ENCODE data around the gene STK10. TPM values are rescaled to one million over a fixed set of nuclear protein-coding genes. Genes with fewer than 3 reads are reported as not detected.

STK10 gene
- polyA plus RNA-seq, 1 donor (not counting 4 experiments of a cell fraction or from before 2014, with no cell fraction given), result 19.8 TPM

GRCh38 chr5:172111852-172112225 is 76.2 kb downstream of the STK10 start:
- H3K27ac ChIP-seq (ENCODE audit: control insufficient read depth, insufficient read depth, low read length), result peak overlapping the region; percentile 68
- DNase-seq (ENCODE audit: low read depth, low spot score), result no peak

GRCh38 chr5:172110921-172111851 is 76.8 kb downstream of the STK10 start:
- Histone ChIP-seq H2AFZ (ENCODE audit: control insufficient read depth, low read length) (no peak overlapping the region), H3K9ac (ENCODE audit: control insufficient read depth, extremely low read depth, insufficient read depth, low read length) (peak overlapping the region; percentile 55)
- dilution Hi-C loops (cut with MboI; ENCODE audit: extremely low pct_ligation_motif_present, low sequenced_read_pairs), result no loop called here

More at GRCh38 chr5:172111852-172112225, 76.2 kb downstream of the STK10 start:
- Histone ChIP-seq H3K9me3 (ENCODE audit: control insufficient read depth, low read depth, low read length) (no peaks in the 10 kb centered on the region), H3K9me1 (ENCODE audit: control insufficient read depth, extremely low read depth, insufficient read depth, low read length) (no peaks in the 10 kb centered on the region), H3K27me3 (ENCODE audit: control insufficient read depth, extremely low read depth, insufficient read depth, low read length) (no peaks in the 10 kb centered on the region), H2AFZ (ENCODE audit: control insufficient read depth, low read length) (no peak overlapping the region), H4K20me1 (ENCODE audit: control insufficient read depth, extremely low read depth, insufficient read depth, low read length) (no peaks in the 10 kb centered on the region), H3K36me3 (ENCODE audit: control insufficient read depth in 2 of 2, extremely low read depth in 1 of 2, insufficient read depth in 2 of 2, low read length in 2 of 2) (peaks cover 8 to 17% of the 10 kb centered on the region in 2 experiments), H3K4me1 (ENCODE audit: control insufficient read depth, extremely low read depth, insufficient read depth, low read length) (peaks cover 40% of the 10 kb centered on the region), H3K79me2 (ENCODE audit: control insufficient read depth, insufficient read depth, low read length) (peaks cover 4% of the 10 kb centered on the region), H3K4me2 (ENCODE audit: control insufficient read depth, extremely low read depth, insufficient read depth, low read depth, low read length) (peak overlapping the region; percentile 79), H3K9ac (ENCODE audit: control insufficient read depth, extremely low read depth, insufficient read depth, low read length) (peak overlapping the region; percentile 55), H3K4me3 (ENCODE audit: control insufficient read depth in 2 of 3, extremely low read depth in 1 of 3, insufficient read depth in 2 of 3, low read depth in 1 of 3, low read length in 3 of 3) (peak overlapping the region in 1 of 3 experiments; percentile 8)
- dilution Hi-C loops (cut with MboI; ENCODE audit: extremely low pct_ligation_motif_present, low sequenced_read_pairs), result no loop called here
- no peak for FAIRE-seq
- TF ChIP-seq EZH2 (IDR thresholded peaks at IDR 0.05; ENCODE audit: low read length) (no peak), CTCF (optimal IDR thresholded peaks at IDR 0.05 in 1 of 3, IDR thresholded peaks at IDR 0.05 in 1 of 3, conservative IDR thresholded peaks at IDR 0.05 in 1 of 3; ENCODE audit: extremely low read depth in 1 of 3, insufficient read depth in 2 of 3, low read length in 3 of 3) (no peak)

More at GRCh38 chr5:172110921-172111851, 76.8 kb downstream of the STK10 start:
- Histone ChIP-seq H3K9me1 (ENCODE audit: control insufficient read depth, extremely low read depth, insufficient read depth, low read length) (no peaks in the 10 kb centered on the region), H3K4me3 (ENCODE audit: control insufficient read depth in 2 of 3, extremely low read depth in 1 of 3, insufficient read depth in 2 of 3, low read depth in 1 of 3, low read length in 3 of 3) (peak overlapping the region in 2 of 3 experiments; percentile 8 to 18), H4K20me1 (ENCODE audit: control insufficient read depth, extremely low read depth, insufficient read depth, low read length) (no peaks in the 10 kb centered on the region), H3K79me2 (ENCODE audit: control insufficient read depth, insufficient read depth, low read length) (peaks cover 4% of the 10 kb centered on the region), H3K27me3 (ENCODE audit: control insufficient read depth, extremely low read depth, insufficient read depth, low read length) (no peaks in the 10 kb centered on the region), H3K36me3 (ENCODE audit: control insufficient read depth in 2 of 2, extremely low read depth in 1 of 2, insufficient read depth in 2 of 2, low read length in 2 of 2) (peaks cover 12 to 18% of the 10 kb centered on the region in 2 experiments), H3K9me3 (ENCODE audit: control insufficient read depth, low read depth, low read length) (no peaks in the 10 kb centered on the region), H3K4me1 (ENCODE audit: control insufficient read depth, extremely low read depth, insufficient read depth, low read length) (peaks cover 44% of the 10 kb centered on the region), H3K4me2 (ENCODE audit: control insufficient read depth, extremely low read depth, insufficient read depth, low read depth, low read length) (peak overlapping the region; percentile 79), H3K27ac (ENCODE audit: control insufficient read depth, insufficient read depth, low read length) (peak overlapping the region; percentile 68)
- TF ChIP-seq EZH2 (IDR thresholded peaks at IDR 0.05; ENCODE audit: low read length) (no peak), CTCF (optimal IDR thresholded peaks at IDR 0.05 in 1 of 3, IDR thresholded peaks at IDR 0.05 in 1 of 3, conservative IDR thresholded peaks at IDR 0.05 in 1 of 3; ENCODE audit: extremely low read depth in 1 of 3, insufficient read depth in 2 of 3, low read length in 3 of 3) (no peak)
- DNase-seq (ENCODE audit: low read depth, low spot score) (no peak), FAIRE-seq (peak; percentile 81)
